Neutrophil (primary cell): ENCODE measurements around the gene PNKP.
A peak's percentile ranks its signal among the peaks of the same experiment; 100 is the strongest.

ENCODE experiments used
- H3K27ac ChIP-seq: fragments of 200-600 bp; sonication (generic); 2 replicates; pipeline ENCODE4 v1.5.1; 2016; ENCODE audit warnings: mild to moderate bottlenecking, moderate library complexity
- H3K27me3 ChIP-seq: fragments of 200-600 bp; sonication (generic); 2 replicates; pipeline ENCODE4 v1.6.0; 2016; ENCODE audit warnings: mild to moderate bottlenecking
- H3K36me3 ChIP-seq: fragments of 200-600 bp; sonication (generic); 2 replicates; pipeline ENCODE4 v1.5.1; 2017
- H3K4me1 ChIP-seq, 2 experiments: fragments of 200-600 bp in 1 of 2; sonication (generic) in 1 of 2; 1 replicate in 1 of 2; 2 replicates in 1 of 2; pipeline versions ENCODE4 v1.5.1 to v1.6.1; 2013 to 2016; ENCODE audit warnings: low read depth in 1 of 2, low read length in 1 of 2, mild to moderate bottlenecking in 1 of 2, moderate library complexity in 1 of 2; ENCODE audit not compliant: control insufficient read depth in 1 of 2, insufficient read depth in 1 of 2
- H3K4me3 ChIP-seq, 2 experiments: fragments of 200-600 bp in 1 of 2; sonication (generic) in 1 of 2; 1 replicate in 1 of 2; 2 replicates in 1 of 2; pipeline ENCODE4 v1.5.1; 2013 to 2016; ENCODE audit warnings: low read depth in 1 of 2, low read length in 1 of 2, mild to moderate bottlenecking in 1 of 2, moderate library complexity in 1 of 2
- H3K9me3 ChIP-seq: fragments of 200-600 bp; sonication (generic); 2 replicates; pipeline ENCODE4 v1.5.1; 2016
- TF ChIP-seq, protein P1 (sequence below): fragments of 200-600 bp; sonication (generic); IDR thresholded peaks from 2 replicates; pipeline ENCODE4 v1.5.1; 2016; ENCODE audit warnings: antibody characterized with exemption

Gene PNKP

DNA sequence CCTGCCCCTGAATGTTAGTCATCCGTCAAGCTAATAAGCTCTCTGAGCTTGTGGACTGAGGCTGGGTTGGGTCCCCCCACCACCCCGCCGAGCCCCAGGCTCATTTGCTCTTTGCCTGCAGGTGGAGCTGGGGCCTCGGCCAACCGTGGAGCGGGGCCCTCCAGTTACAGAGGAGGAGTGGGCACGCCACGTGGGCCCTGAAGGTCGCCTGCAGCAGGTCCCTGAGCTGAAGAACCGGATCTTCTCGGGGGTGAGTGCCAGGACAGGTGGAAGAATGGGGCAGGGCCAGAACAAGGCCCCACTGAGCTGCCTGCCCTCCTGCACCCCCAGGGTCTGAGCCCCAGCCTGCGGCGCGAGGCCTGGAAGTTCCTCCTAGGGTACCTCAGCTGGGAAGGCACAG, 15.3 kb upstream of the PNKP start:
- no peak overlapping the region for H3K27ac ChIP-seq
- TF ChIP-seq, protein P1, sequence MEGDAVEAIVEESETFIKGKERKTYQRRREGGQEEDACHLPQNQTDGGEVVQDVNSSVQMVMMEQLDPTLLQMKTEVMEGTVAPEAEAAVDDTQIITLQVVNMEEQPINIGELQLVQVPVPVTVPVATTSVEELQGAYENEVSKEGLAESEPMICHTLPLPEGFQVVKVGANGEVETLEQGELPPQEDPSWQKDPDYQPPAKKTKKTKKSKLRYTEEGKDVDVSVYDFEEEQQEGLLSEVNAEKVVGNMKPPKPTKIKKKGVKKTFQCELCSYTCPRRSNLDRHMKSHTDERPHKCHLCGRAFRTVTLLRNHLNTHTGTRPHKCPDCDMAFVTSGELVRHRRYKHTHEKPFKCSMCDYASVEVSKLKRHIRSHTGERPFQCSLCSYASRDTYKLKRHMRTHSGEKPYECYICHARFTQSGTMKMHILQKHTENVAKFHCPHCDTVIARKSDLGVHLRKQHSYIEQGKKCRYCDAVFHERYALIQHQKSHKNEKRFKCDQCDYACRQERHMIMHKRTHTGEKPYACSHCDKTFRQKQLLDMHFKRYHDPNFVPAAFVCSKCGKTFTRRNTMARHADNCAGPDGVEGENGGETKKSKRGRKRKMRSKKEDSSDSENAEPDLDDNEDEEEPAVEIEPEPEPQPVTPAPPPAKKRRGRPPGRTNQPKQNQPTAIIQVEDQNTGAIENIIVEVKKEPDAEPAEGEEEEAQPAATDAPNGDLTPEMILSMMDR, result no peak
- H3K36me3 ChIP-seq, result peaks cover 60% of the 10 kb centered on the region

DNA sequence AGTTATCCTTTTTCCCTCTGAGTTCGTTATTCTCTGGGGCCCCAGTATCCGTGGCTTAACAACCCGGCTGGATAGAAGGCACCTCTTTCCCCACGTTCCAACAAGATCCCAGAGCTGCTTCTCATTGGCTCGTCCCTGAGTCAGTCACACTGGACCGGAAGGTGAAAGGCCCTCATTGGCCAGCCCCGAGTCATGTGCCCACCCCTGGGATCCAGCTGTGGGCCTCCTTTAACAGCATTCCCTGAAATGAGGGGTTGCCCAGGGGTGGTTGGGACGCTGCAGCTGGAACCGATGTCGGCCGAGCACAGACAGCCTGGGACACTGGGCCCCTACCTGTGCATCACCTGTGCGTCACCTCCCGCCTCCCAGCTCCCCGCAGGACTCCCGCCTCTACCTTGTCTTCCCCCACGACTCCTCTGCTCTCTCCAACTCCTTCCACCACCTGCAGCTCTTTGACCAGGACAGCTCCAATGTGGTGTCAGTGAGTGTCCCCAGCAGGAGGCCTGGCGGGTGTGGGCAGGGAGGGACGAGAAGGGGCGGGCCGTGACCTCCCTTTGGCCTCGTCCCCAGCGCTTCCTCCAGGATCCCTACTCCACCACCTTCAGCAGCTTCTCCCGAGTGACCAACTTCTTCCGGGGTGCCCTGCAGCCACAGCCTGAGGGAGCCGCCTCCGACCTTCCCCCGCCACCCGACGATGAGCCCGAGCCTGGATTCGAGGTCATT, 14.5 kb upstream of the PNKP start:
- Histone ChIP-seq H3K4me3 (no peak overlapping the region), H3K4me1 (peaks cover 14 to 17% of the 10 kb centered on the region in 2 experiments), H3K27me3 (no peaks in the 10 kb centered on the region), H3K27ac (no peak overlapping the region), H3K36me3 (peaks cover 54% of the 10 kb centered on the region), H3K9me3 (no peaks in the 10 kb centered on the region)
- TF ChIP-seq, protein P1, result no peak

More for the DNA sequence above, 15.3 kb upstream of the PNKP start:
- no peak overlapping the region for H3K4me3 ChIP-seq
- no peaks in the 10 kb centered on the region for H3K27me3 ChIP-seq
- peaks cover 14 to 17% of the 10 kb centered on the region in 2 experiments for H3K4me1 ChIP-seq
- no peaks in the 10 kb centered on the region for H3K9me3 ChIP-seq

DNA sequence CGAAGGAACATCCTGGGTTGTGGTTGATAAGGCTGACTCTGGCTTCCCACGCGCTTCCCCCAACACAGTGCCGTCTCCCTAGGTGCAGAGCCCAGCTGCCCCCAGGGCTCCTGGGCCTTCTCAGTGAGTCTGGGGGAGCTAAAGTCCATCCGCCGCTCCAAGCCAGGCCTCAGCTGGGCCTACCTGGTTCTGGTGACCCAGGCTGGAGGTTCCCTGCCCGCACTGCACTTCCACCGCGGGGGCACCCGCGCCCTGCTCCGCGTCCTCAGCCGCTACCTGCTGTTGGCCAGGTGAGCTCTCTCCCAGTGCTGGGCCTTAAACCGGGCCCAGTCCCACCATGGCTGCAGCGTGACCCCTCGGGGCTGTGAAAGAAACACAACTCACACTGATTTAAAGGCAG, 13.8 kb upstream of the PNKP start:
- peaks cover 52% of the 10 kb centered on the region for H3K36me3 ChIP-seq
- no peak overlapping the region for H3K4me3 ChIP-seq
- no peak overlapping the region for H3K27ac ChIP-seq
- peaks cover 14 to 17% of the 10 kb centered on the region in 2 experiments for H3K4me1 ChIP-seq
- no peaks in the 10 kb centered on the region for H3K9me3 ChIP-seq
- TF ChIP-seq, protein P1, result no peak
- no peaks in the 10 kb centered on the region for H3K27me3 ChIP-seq

DNA sequence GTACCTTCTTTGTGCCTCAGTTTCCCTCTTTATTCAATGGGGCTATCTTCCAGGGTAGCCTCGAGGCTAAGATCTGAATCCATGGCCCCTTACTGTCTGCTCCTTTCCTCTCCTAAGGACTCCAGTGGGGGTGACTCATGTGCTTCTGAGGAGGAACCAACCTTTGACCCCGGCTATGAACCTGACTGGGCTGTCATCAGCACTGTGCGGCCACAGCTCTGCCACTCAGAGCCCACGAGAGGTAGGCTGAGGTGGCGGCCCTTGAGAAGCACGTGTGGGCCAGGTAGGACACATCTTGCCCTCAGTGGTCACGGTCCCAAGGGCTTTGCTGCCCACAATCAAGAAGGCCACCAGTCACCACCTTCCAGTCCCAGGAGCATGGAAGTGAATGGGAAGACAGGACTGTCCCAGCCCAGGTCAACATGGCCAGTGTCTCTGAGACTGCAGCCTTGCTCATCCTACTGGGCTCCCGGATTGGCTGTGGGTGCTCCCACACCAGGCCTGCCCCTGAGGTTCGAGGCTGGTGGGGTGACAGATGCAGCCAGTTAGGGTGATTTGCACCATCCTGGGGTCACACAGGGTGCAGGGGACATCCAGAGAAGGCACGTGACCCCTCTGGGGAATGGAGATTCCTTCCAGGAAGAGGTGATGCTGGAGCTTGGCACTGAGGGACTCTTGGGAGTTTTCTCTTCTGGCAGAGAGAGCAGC, 12.9 kb upstream of the PNKP start:
- TF ChIP-seq, protein P1, result no peak
- H3K4me1 ChIP-seq, result peaks cover 20 to 23% of the 10 kb centered on the region in 2 experiments
- no peak overlapping the region for H3K4me3 ChIP-seq
- H3K27me3 ChIP-seq, result no peaks in the 10 kb centered on the region
- peaks cover 52% of the 10 kb centered on the region for H3K36me3 ChIP-seq
- H3K9me3 ChIP-seq, result no peaks in the 10 kb centered on the region
- H3K27ac ChIP-seq, result no peak overlapping the region

DNA sequence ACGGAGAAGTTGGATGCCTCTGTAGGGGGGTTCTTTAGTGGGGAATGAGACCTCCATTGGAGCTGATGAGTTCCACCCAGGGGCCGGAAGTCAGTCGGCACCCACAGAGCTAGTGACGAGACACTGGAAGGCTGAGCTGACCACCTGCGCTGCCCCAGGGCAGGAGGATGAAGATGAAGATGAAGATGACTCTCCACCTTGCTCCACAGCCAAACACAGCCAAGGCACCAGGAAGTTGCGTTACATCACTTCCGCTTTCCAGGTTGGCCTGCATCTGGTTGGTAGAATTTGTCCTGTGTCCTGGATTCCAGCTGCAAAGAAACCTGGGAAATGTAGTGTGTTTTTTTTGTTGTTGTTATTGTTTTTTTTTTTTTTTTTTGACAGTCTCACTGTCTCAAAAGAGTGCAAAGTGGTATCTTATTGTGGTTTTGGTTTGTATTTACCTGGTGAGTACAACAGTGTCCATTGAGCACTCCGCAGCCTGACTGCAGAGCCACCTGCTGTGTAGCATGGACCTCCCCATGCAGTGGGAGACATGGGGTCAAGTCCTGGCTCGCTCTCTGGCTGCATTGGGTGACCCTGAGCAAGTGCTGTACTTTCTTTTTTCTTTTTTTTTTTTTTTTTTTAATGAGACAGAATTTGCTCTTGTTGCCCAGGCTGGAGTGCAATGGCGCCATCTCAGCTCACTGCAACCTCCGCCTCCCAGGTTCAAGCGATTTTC, 12.0 kb upstream of the PNKP start:
- Histone ChIP-seq H3K27me3 (no peaks in the 10 kb centered on the region), H3K4me1 (peaks cover 21 to 23% of the 10 kb centered on the region in 2 experiments), H3K36me3 (peaks cover 44% of the 10 kb centered on the region), H3K9me3 (no peaks in the 10 kb centered on the region), H3K4me3 (no peak overlapping the region), H3K27ac (peak overlapping the region; percentile 95)
- TF ChIP-seq, protein P1, result no peak
